ENCODE measurements around the gene PDE6G.

- TF ChIP-seq PPARA (CRISPR knock-in tag; IDR thresholded peaks at IDR 0.05; ENCODE audit: borderline replicate concordance) (no peak), ZFP3 (CRISPR knock-in tag; IDR thresholded peaks at IDR 0.05) (no peak), OSR1 (CRISPR knock-in tag; IDR thresholded peaks at IDR 0.05) (no peak), ZNF70 (CRISPR knock-in tag; IDR thresholded peaks at IDR 0.05) (no peak), ZNF565 (CRISPR knock-in tag; conservative IDR thresholded peaks at IDR 0.05; ENCODE audit: low read depth) (no peak), ZNF8 (CRISPR knock-in tag; IDR thresholded peaks at IDR 0.05) (no peak), CREB5 (CRISPR knock-in tag; IDR thresholded peaks at IDR 0.05; ENCODE audit: low read depth) (no peak)
These were observed 40.0 kb upstream of the PDE6G start for GRCh38 chr17:81696218-81696941.
